ENCODE measurements around the gene PPIE.

The PPIE gene

GRCh38 chr1:39805385-39805784 lies 66.7 kb downstream of the PPIE start:
- DNase-seq (ENCODE audit: low read depth) = no peak

GRCh38 chr1:39808784-39809517 lies 70.3 kb downstream of the PPIE start:
- no peak for DNase-seq (ENCODE audit: low read depth)

GRCh38 chr1:39812913-39813312 lies 74.2 kb downstream of the PPIE start:
- DNase-seq (ENCODE audit: low read depth) = no peak

Measured in stimulated activated CD8-positive, alpha-beta memory T cell treated with anti-CD3 and anti-CD28 coated beads, Interleukin-15, amount 100 ng/mL, for 1 hour (primary cell).